WTC11 (cell line): ENCODE results near the gene GNG11.

Experiments used
- CTCF ChIP-seq: fragments of 200-600 bp; IDR thresholded peaks from 2 replicates; pipeline ENCODE4 v1.8.0; 2022; ENCODE audit warnings: antibody characterized with exemption
- FOXJ3 ChIP-seq: sonication (generic); formaldehyde crosslinking; IDR thresholded peaks from 2 replicates; pipeline ENCODE4 v1.9.0; 2021; ENCODE audit warnings: missing genetic modification reagents, mild to moderate bottlenecking, borderline replicate concordance
- FOXP1 ChIP-seq: sonication (generic); formaldehyde crosslinking; IDR thresholded peaks from 2 replicates; pipeline ENCODE4 v1.8.0; 2022; ENCODE audit warnings: missing genetic modification reagents, mild to moderate bottlenecking, moderate library complexity, borderline replicate concordance
- RELA ChIP-seq: sonication (generic); formaldehyde crosslinking; IDR thresholded peaks from 2 replicates; pipeline ENCODE4 v1.8.1; 2022; ENCODE audit warnings: missing genetic modification reagents, mild to moderate bottlenecking, borderline replicate concordance
- ZNF219 ChIP-seq: sonication (generic); formaldehyde crosslinking; IDR thresholded peaks from 2 replicates; pipeline ENCODE4 v1.8.0; 2023; ENCODE audit warnings: missing genetic modification reagents, mild to moderate bottlenecking, borderline replicate concordance
- TF ChIP-seq, protein P1 (sequence below): sonication (generic); formaldehyde crosslinking; IDR thresholded peaks from 2 replicates; pipeline ENCODE4 v1.8.1; 2023; ENCODE audit warnings: mild to moderate bottlenecking, moderate library complexity, missing genetic modification reagents
- TF ChIP-seq, protein P2 (sequence below): sonication (generic); formaldehyde crosslinking; conservative IDR thresholded peaks from 2 replicates; pipeline ENCODE4 v1.8.1; 2022; ENCODE audit warnings: mild to moderate bottlenecking, missing genetic modification reagents

DNA sequence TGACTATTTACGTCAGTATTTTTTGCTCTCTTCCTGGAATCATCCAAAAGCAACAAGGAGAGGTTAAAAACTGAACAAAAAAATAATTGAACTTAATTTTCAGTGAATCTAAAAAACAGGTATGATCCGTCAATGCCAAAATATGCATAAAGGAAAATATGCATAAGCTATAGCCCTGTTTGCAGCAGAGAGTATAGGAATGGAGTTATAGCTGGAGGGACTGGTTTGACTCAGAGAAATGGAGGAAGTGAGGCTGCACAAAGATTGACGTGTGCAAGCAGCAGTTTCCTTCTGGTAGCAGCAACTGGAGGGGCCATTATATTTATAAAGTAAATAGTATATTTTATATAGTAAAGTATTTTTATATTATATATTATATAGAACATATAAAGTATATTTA is 37.1 kb downstream of the GNG11 start:
- TF ChIP-seq CTCF (no peak), FOXJ3 (CRISPR knock-in tag) (no peak), FOXP1 (no peak), ZNF219 (CRISPR knock-in tag) (no peak), RELA (CRISPR knock-in tag) (no peak)
- TF ChIP-seq, protein P1, sequence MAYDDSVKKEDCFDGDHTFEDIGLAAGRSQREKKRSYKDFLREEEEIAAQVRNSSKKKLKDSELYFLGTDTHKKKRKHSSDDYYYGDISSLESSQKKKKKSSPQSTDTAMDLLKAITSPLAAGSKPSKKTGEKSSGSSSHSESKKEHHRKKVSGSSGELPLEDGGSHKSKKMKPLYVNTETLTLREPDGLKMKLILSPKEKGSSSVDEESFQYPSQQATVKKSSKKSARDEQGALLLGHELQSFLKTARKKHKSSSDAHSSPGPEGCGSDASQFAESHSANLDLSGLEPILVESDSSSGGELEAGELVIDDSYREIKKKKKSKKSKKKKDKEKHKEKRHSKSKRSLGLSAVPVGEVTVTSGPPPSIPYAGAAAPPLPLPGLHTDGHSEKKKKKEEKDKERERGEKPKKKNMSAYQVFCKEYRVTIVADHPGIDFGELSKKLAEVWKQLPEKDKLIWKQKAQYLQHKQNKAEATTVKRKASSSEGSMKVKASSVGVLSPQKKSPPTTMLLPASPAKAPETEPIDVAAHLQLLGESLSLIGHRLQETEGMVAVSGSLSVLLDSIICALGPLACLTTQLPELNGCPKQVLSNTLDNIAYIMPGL (CRISPR knock-in tag) = no peak
- TF ChIP-seq, protein P2, sequence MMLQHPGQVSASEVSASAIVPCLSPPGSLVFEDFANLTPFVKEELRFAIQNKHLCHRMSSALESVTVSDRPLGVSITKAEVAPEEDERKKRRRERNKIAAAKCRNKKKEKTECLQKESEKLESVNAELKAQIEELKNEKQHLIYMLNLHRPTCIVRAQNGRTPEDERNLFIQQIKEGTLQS (CRISPR knock-in tag) = no peak
